Endothelial cell of umbilical vein (primary cell): ENCODE measurements around the gene SOX11.

Experiments used
- GATA2 ChIP-seq: IDR thresholded peaks from 2 replicates; pipeline ENCODE4 v1.7.0; 2011; ENCODE audit warnings: low read depth, mild to moderate bottlenecking, moderate library complexity, mixed read lengths, low read length; ENCODE audit not compliant: insufficient read length, insufficient read depth
- POLR2A ChIP-seq: IDR thresholded peaks from 2 replicates; pipeline ENCODE4 v1.6.1; 2012; ENCODE audit warnings: low read depth, mild to moderate bottlenecking, control low read depth, low read length
- TF ChIP-seq, protein P1 (sequence below): IDR thresholded peaks from 2 replicates; pipeline ENCODE4 v1.6.1; 2011; ENCODE audit not compliant: insufficient read depth, insufficient read length
- TF ChIP-seq, protein P2 (sequence below), 2 donors: IDR thresholded peaks; 1 replicate in 1 of 2; 2 replicates in 1 of 2; pipeline ENCODE4 v1.5.1; 2011; ENCODE audit warnings: low read length in 2 of 2, mild to moderate bottlenecking in 2 of 2, moderate library complexity in 2 of 2, control low read depth in 1 of 2, inconsistent platforms in 1 of 2, low read depth in 1 of 2; ENCODE audit not compliant: insufficient read depth in 1 of 2; ENCODE audit errors: extremely low read depth in 1 of 2

DNA sequence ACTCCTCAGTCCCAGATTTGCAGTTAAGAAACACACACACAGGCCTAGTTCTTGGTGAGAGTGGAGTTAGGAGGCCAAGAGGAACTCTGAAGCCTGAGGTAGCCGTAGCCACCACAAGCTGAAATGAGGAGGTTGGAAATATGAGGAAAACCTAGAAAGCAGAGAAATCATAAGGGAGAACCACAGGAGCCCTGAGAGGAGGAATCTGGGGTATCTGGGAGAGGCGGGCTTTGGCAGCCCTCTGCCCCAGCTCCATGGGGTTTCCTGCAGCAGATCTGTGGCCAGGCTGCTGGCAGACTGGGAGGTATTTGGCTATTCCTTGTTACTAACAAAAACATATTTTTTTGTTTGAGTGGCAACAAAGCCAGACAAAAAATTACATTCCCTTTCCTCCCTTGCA, 11.0 kb downstream of the SOX11 start:
- TF ChIP-seq, protein P1, sequence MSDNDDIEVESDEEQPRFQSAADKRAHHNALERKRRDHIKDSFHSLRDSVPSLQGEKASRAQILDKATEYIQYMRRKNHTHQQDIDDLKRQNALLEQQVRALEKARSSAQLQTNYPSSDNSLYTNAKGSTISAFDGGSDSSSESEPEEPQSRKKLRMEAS = no peak
- no peak for TF ChIP-seq POLR2A
- TF ChIP-seq, protein P2, sequence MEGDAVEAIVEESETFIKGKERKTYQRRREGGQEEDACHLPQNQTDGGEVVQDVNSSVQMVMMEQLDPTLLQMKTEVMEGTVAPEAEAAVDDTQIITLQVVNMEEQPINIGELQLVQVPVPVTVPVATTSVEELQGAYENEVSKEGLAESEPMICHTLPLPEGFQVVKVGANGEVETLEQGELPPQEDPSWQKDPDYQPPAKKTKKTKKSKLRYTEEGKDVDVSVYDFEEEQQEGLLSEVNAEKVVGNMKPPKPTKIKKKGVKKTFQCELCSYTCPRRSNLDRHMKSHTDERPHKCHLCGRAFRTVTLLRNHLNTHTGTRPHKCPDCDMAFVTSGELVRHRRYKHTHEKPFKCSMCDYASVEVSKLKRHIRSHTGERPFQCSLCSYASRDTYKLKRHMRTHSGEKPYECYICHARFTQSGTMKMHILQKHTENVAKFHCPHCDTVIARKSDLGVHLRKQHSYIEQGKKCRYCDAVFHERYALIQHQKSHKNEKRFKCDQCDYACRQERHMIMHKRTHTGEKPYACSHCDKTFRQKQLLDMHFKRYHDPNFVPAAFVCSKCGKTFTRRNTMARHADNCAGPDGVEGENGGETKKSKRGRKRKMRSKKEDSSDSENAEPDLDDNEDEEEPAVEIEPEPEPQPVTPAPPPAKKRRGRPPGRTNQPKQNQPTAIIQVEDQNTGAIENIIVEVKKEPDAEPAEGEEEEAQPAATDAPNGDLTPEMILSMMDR (IDR thresholded peaks at IDR 0.05; ENCODE audit: extremely low read depth in 1 of 2, insufficient read depth in 1 of 2, low read depth in 1 of 2, low read length in 2 of 2) = no peak
- no peak for TF ChIP-seq GATA2
